ENCODE data around the gene SLC39A3. TPM values are rescaled to one million over a fixed set of nuclear protein-coding genes. Genes with fewer than 3 reads are reported as not detected.

SLC39A3 gene
- total RNA-seq, 1 experiment from 2014 or later = 87.4 TPM

DNA sequence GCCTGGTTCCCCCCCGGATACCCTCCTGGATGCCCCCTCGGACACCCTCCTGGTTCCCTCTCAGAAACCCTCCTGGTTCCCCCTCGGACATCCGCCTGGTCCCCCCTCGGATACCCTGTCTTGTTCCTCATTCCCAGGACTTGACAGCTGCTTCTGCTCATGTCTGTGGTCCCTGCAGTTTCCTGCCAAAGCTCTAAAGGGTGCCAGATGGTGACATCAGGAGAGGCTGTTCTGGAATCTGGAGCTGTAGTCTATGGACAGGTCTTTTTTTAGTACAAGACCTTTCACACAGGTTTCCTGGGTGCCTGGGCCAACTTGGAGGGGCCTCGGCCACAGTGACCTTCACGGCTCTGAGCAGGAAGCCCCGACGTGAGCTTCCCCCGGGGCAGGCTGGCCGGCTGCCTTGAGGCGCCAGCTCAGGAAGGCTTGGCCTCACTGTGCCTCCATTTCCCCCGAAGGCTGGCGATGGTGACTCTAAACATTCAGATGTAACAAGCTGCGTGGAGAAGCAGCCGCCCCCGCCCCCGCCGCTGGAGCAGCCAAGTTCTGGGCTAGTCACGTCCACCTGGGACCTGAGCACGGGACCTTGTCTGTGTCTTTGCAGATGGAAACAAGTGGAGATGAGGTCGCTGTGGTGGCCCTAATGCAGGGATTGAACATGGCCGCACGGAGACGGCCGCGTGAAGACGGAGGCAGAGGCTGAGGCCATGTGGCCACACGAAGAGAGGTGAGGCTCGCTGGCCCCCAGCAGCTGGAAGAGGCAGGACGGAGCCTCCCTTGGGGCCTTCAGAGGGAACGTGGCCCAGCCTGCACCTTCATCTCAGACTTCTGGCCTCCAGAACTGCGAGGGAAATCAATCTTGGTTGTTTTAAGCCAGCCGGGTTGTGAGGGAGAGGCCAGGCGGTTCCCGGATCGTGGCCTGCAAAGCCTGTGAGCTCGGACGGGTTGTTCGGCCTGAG lies 30.5 kb upstream of the SLC39A3 start:
- intact Hi-C loops (cut with micrococcal nuclease) = no loop called here
- no peaks in the 10 kb centered on the region for H3K4me1 ChIP-seq (ENCODE audit: insufficient read depth, low read length)
- H3F3A ChIP-seq (ENCODE audit: low read length, unreplicated experiment) = no peaks in the 10 kb centered on the region
- no peak overlapping the region for H3K4me3 ChIP-seq (ENCODE audit: low read length)
- CTCF ChIA-PET = no interaction called here
- H3K9me2 ChIP-seq (replicated peaks; ENCODE audit: low read length) = no peaks in the 10 kb centered on the region
- H3K4me2 ChIP-seq (ENCODE audit: low read length) = no peak overlapping the region
- peaks cover 43% of the 10 kb centered on the region for H3K79me2 ChIP-seq (ENCODE audit: low read length)
- ATAC-seq (no peak), DNase-seq (no peak)
- no peak for TF ChIP-seq EZH2phosphoT487 (IDR thresholded peaks at IDR 0.05; ENCODE audit: borderline replicate concordance, low read length)
- TF ChIP-seq EZH2 (IDR thresholded peaks at IDR 0.05; ENCODE audit: low read length, unreplicated experiment) = no peak
- TF ChIP-seq CTCF (conservative IDR thresholded peaks at IDR 0.05; ENCODE audit: low read depth, low read length) = no peak
- H3K9me3 ChIP-seq (ENCODE audit: low read length) = no peaks in the 10 kb centered on the region
- no peak overlapping the region for H3K9ac ChIP-seq (ENCODE audit: low read length)
- no peak overlapping the region for H3K27ac ChIP-seq (ENCODE audit: low read length)
- H3K36me3 ChIP-seq (ENCODE audit: low read depth, low read length) = no peaks in the 10 kb centered on the region; the same call in 1 of the 2 replicates
- H2AFZ ChIP-seq (ENCODE audit: low read length) = no peak overlapping the region
- no peaks in the 10 kb centered on the region for H3K27me3 ChIP-seq (ENCODE audit: low read length)
- H4K20me1 ChIP-seq (ENCODE audit: low read length) = peaks cover 3% of the 10 kb centered on the region; the same call in 1 of the 2 replicates
- no TSS peak for BruUV-seq (replicated peaks)
- POLR2A ChIA-PET (ENCODE audit: unreplicated experiment) = no interaction called here

GRCh38 chr19:2769218-2769617 lies 29.4 kb upstream of the SLC39A3 start:
- H3K9ac ChIP-seq (ENCODE audit: low read length) = no peak overlapping the region
- H3K4me2 ChIP-seq (ENCODE audit: low read length) = no peak overlapping the region
- no peaks in the 10 kb centered on the region for H3F3A ChIP-seq (ENCODE audit: low read length, unreplicated experiment)
- H3K9me3 ChIP-seq (ENCODE audit: low read length) = no peaks in the 10 kb centered on the region
- peaks cover 31% of the 10 kb centered on the region for H3K79me2 ChIP-seq (ENCODE audit: low read length)
- H3K27me3 ChIP-seq (ENCODE audit: low read length) = no peaks in the 10 kb centered on the region
- DNase-seq = no peak
- H3K27ac ChIP-seq (ENCODE audit: low read length) = no peak overlapping the region
- no TSS peak for BruUV-seq (replicated peaks)
- H3K9me2 ChIP-seq (replicated peaks; ENCODE audit: low read length) = no peaks in the 10 kb centered on the region
- no peak overlapping the region for H2AFZ ChIP-seq (ENCODE audit: low read length)
- intact Hi-C loops (cut with micrococcal nuclease) = no loop called here
- no peaks in the 10 kb centered on the region; the same call in 1 of the 2 replicates for H3K36me3 ChIP-seq (ENCODE audit: low read depth, low read length)
- ATAC-seq = no peak
- H3K4me1 ChIP-seq (ENCODE audit: insufficient read depth, low read length) = no peaks in the 10 kb centered on the region
- TF ChIP-seq CTCF (conservative IDR thresholded peaks at IDR 0.05; ENCODE audit: low read depth, low read length) (no peak), EZH2 (IDR thresholded peaks at IDR 0.05; ENCODE audit: low read length, unreplicated experiment) (no peak), EZH2phosphoT487 (IDR thresholded peaks at IDR 0.05; ENCODE audit: borderline replicate concordance, low read length) (no peak)
- CTCF ChIA-PET = no interaction called here
- H4K20me1 ChIP-seq (ENCODE audit: low read length) = no peaks in the 10 kb centered on the region
- H3K4me3 ChIP-seq (ENCODE audit: low read length) = no peak overlapping the region
- POLR2A ChIA-PET (ENCODE audit: unreplicated experiment) = no interaction called here
